ENCODE measurements around the gene NRXN3.

Gene NRXN3

DNA sequence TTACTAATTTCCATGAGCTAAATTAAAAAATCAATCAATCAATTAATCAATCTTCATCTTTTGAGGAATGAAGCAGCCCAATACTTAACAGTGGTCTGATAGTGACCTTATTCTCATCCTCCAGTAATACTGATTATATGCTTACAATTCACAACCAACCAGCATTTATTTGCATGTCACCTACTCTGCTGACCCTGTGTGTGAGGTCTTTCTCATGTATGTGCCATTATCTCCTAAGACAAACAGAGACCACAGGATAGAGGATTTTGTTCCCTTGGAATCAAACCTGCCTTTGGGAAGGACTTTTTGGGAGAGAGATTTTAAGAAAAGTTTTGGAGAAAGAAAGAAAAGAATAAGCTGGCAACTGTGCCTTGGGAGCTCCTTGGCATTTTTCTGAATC, 197.2 kb downstream of the NRXN3 start:
- Histone ChIP-seq H3K36me3 (ENCODE audit: control insufficient read depth in 4 of 4, insufficient read depth in 4 of 4, low read length in 3 of 4) (no peaks in the 10 kb centered on the region), H3K27ac (ENCODE audit: insufficient read depth in 1 of 2, low read depth in 1 of 2, low read length in 2 of 2, poor library complexity in 1 of 2, severe bottlenecking in 2 of 2) (no peak overlapping the region), H3K27me3 (replicated peaks in 2 of 5; ENCODE audit: control insufficient read depth in 4 of 5, insufficient read depth in 5 of 5, low read length in 4 of 5) (peaks cover 0 to 2% (median 0%) of the 10 kb centered on the region in 5 experiments), H3K9me3 (ENCODE audit: control extremely low read depth in 1 of 5, control insufficient read depth in 4 of 5, insufficient read depth in 2 of 5, low read depth in 1 of 5, low read length in 4 of 5) (peaks cover 0 to 1% (median 0%) of the 10 kb centered on the region in 5 experiments), H3K4me1 (ENCODE audit: control extremely low read depth in 1 of 4, control insufficient read depth in 4 of 4, insufficient read depth in 4 of 4, low read length in 3 of 4) (no peaks in the 10 kb centered on the region), H3K4me3 (ENCODE audit: control insufficient read depth in 1 of 7, extremely low read depth in 1 of 7, insufficient read depth in 4 of 7, low read depth in 2 of 7, low read length in 6 of 7) (no peak overlapping the region)
- no peak for DNase-seq
- POLR2A ChIA-PET: no interaction called here
- CTCF ChIA-PET: no interaction called here

DNA sequence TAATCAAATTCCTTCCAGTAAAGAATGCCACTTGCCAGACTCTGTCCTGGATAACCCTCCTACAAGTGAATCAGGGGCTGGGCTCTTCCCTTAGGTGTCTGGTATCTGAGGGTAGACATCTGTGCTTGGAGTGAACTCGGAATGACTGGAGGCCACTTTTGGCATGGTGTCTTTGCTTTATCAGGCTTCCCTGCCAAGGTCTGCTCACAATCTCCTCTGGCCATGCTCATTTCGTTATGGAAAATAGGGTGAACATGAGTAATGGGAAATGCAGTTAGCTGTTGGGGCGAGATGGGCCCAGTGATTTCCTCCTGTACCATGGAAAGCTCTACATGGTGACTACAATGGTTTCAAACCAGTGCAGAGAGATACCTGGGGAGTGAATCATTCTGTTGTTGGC, 212.9 kb downstream of the NRXN3 start:
- ChIA-PET CTCF (no interaction called here), POLR2A (no interaction called here)
- Histone ChIP-seq H3K9me3 (ENCODE audit: control extremely low read depth in 1 of 5, control insufficient read depth in 4 of 5, insufficient read depth in 2 of 5, low read depth in 1 of 5, low read length in 4 of 5) (no peaks in the 10 kb centered on the region), H3K4me3 (ENCODE audit: control insufficient read depth in 1 of 7, extremely low read depth in 1 of 7, insufficient read depth in 4 of 7, low read depth in 2 of 7, low read length in 6 of 7) (no peak overlapping the region), H3K27me3 (replicated peaks in 2 of 5; ENCODE audit: control insufficient read depth in 4 of 5, insufficient read depth in 5 of 5, low read length in 4 of 5) (no peaks in the 10 kb centered on the region), H3K27ac (ENCODE audit: insufficient read depth in 1 of 2, low read depth in 1 of 2, low read length in 2 of 2, poor library complexity in 1 of 2, severe bottlenecking in 2 of 2) (no peak overlapping the region), H3K36me3 (ENCODE audit: control insufficient read depth in 4 of 4, insufficient read depth in 4 of 4, low read length in 3 of 4) (no peaks in the 10 kb centered on the region), H3K4me1 (ENCODE audit: control extremely low read depth in 1 of 4, control insufficient read depth in 4 of 4, insufficient read depth in 4 of 4, low read length in 3 of 4) (no peaks in the 10 kb centered on the region)
- DNase-seq: no peak
- WGBS (ENCODE audit: insufficient coverage): 81% methylated on average over 2 of the region's 3 CpGs

DNA sequence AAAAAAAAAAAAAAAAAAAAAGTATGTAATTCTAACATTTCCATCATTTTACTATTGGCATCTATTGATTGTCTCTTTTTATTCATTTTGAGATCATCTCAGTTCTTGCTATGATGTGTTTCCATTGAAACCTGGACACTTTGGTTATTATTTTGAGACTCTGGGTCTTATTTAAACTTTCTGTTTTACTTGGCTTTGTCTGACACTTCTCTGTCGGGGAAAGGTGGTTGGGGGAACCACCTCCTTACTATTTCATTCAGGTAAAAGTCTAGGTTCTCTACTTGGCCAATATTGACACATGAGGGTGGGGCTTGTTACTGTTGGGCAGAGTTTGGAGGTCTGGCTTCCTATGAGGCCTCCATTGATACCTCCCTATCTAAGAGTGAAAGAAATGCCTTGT, 228.0 kb downstream of the NRXN3 start:
- H3K27ac ChIP-seq (ENCODE audit: insufficient read depth in 1 of 2, low read depth in 1 of 2, low read length in 2 of 2, poor library complexity in 1 of 2, severe bottlenecking in 2 of 2): no peak overlapping the region
- no peak overlapping the region for H3K4me3 ChIP-seq (ENCODE audit: control insufficient read depth in 1 of 7, extremely low read depth in 1 of 7, insufficient read depth in 4 of 7, low read depth in 2 of 7, low read length in 6 of 7)
- POLR2A ChIA-PET: no interaction called here
- H3K9me3 ChIP-seq (ENCODE audit: control extremely low read depth in 1 of 5, control insufficient read depth in 4 of 5, insufficient read depth in 2 of 5, low read depth in 1 of 5, low read length in 4 of 5): no peaks in the 10 kb centered on the region
- H3K27me3 ChIP-seq (replicated peaks in 2 of 5; ENCODE audit: control insufficient read depth in 4 of 5, insufficient read depth in 5 of 5, low read length in 4 of 5): peaks cover 0 to 4% (median 2%) of the 10 kb centered on the region in 5 experiments
- 100% methylated on average over 1 of the region's 1 CpG for WGBS (ENCODE audit: insufficient coverage)
- CTCF ChIA-PET: no interaction called here
- H3K4me1 ChIP-seq (ENCODE audit: control extremely low read depth in 1 of 4, control insufficient read depth in 4 of 4, insufficient read depth in 4 of 4, low read length in 3 of 4): no peaks in the 10 kb centered on the region
- no peak for DNase-seq
- H3K36me3 ChIP-seq (ENCODE audit: control insufficient read depth in 4 of 4, insufficient read depth in 4 of 4, low read length in 3 of 4): no peaks in the 10 kb centered on the region

DNA sequence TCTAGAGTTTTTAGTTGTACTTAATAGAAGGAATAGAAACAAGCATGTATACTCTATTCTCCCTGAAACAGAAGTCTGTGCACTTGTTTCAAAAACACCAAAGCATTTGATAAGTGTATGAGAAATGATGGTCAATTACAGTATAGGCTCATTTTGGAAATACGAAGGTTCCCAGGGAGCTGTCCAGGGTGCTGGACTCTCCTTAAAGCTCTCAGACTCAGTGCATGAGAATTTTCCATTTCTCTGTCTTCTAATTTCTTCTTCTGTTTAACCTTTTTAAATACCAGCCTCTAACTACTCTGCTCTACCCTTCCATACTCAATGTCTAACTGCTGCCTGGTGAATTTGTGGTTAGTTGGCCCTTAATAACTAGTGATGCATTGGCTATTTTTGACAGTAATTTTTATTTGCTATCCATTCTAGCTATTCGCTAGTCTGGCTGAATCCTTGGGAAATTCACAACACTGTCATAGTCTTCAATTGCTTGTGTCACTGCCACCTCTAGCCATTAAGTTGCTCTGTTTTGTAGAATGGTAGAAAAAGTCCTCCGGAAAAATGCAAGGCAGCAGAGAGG, 229.2 kb downstream of the NRXN3 start:
- Histone ChIP-seq H3K27ac (ENCODE audit: insufficient read depth in 1 of 2, low read depth in 1 of 2, low read length in 2 of 2, poor library complexity in 1 of 2, severe bottlenecking in 2 of 2) (no peak overlapping the region), H3K4me3 (ENCODE audit: control insufficient read depth in 1 of 7, extremely low read depth in 1 of 7, insufficient read depth in 4 of 7, low read depth in 2 of 7, low read length in 6 of 7) (no peak overlapping the region), H3K27me3 (replicated peaks in 2 of 5; ENCODE audit: control insufficient read depth in 4 of 5, insufficient read depth in 5 of 5, low read length in 4 of 5) (peaks cover 0 to 15% (median 5%) of the 10 kb centered on the region in 5 experiments), H3K4me1 (ENCODE audit: control extremely low read depth in 1 of 4, control insufficient read depth in 4 of 4, insufficient read depth in 4 of 4, low read length in 3 of 4) (no peaks in the 10 kb centered on the region), H3K9me3 (ENCODE audit: control extremely low read depth in 1 of 5, control insufficient read depth in 4 of 5, insufficient read depth in 2 of 5, low read depth in 1 of 5, low read length in 4 of 5) (no peaks in the 10 kb centered on the region), H3K36me3 (ENCODE audit: control insufficient read depth in 4 of 4, insufficient read depth in 4 of 4, low read length in 3 of 4) (no peaks in the 10 kb centered on the region)
- no CpG with 5 or more reads among the region's 3 CpGs for WGBS (ENCODE audit: insufficient coverage)
- CTCF ChIA-PET: no interaction called here
- POLR2A ChIA-PET: no interaction called here
- DNase-seq: peak; percentile 12 to 45 (median 30)

DNA sequence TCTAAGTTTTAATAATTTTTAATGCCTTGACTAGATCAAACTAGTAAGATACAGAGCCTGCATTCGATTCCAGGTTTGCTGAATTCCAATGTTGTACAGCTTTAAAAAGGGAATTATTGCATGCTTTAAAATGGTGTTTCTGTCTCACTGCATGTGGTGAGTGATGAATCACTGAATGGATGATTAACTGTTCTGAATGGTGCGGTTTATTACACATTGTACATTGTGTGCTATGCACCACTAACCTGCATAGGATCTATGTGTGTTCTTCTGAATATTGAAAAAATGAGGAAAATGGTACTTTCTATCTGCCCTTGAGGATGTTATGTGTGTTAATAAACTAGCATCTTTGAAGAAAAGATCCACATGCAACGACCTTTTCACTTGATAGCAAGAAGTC, 231.7 kb downstream of the NRXN3 start:
- peaks cover 0 to 15% (median 5%) of the 10 kb centered on the region in 5 experiments for H3K27me3 ChIP-seq (replicated peaks in 2 of 5; ENCODE audit: control insufficient read depth in 4 of 5, insufficient read depth in 5 of 5, low read length in 4 of 5)
- ChIA-PET POLR2A (no interaction called here), CTCF (no interaction called here)
- H3K36me3 ChIP-seq (ENCODE audit: control insufficient read depth in 4 of 4, insufficient read depth in 4 of 4, low read length in 3 of 4): no peaks in the 10 kb centered on the region
- DNase-seq: no peak
- WGBS (ENCODE audit: insufficient coverage): 100% methylated on average over 1 of the region's 3 CpGs
- no peaks in the 10 kb centered on the region for H3K9me3 ChIP-seq (ENCODE audit: control extremely low read depth in 1 of 5, control insufficient read depth in 4 of 5, insufficient read depth in 2 of 5, low read depth in 1 of 5, low read length in 4 of 5)
- H3K4me1 ChIP-seq (ENCODE audit: control extremely low read depth in 1 of 4, control insufficient read depth in 4 of 4, insufficient read depth in 4 of 4, low read length in 3 of 4): no peaks in the 10 kb centered on the region
- no peak overlapping the region for H3K27ac ChIP-seq (ENCODE audit: insufficient read depth in 1 of 2, low read depth in 1 of 2, low read length in 2 of 2, poor library complexity in 1 of 2, severe bottlenecking in 2 of 2)
- H3K4me3 ChIP-seq (ENCODE audit: control insufficient read depth in 1 of 7, extremely low read depth in 1 of 7, insufficient read depth in 4 of 7, low read depth in 2 of 7, low read length in 6 of 7): no peak overlapping the region

DNA sequence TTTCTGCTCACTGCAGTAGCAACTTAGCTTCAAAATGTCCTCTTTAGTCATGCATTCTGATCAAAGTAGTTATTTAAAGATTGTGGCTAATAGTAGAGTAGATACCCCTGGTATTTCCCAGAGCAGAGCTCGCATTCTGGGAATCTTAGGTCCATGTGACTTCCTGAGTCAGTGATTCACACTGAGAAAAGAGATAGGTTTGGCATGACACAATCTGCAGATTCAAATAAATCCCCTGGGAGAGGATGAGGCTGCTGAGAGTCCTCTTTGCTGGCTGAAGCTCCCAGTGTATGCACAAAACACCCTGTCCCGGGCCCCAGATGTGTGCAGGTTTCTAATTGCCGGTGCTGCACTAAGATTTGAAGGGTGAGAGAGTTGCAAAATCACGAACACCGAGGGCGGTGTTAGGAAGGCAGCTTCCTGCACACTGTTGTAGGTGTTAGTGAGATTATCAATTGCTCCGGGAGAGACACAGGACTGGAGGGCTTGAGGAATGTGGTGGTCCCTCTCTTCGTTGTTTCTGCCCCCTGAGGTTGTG, 233.2 kb downstream of the NRXN3 start:
- H3K9me3 ChIP-seq (ENCODE audit: control extremely low read depth in 1 of 5, control insufficient read depth in 4 of 5, insufficient read depth in 2 of 5, low read depth in 1 of 5, low read length in 4 of 5): no peaks in the 10 kb centered on the region
- no peak overlapping the region for H3K4me3 ChIP-seq (ENCODE audit: control insufficient read depth in 1 of 7, extremely low read depth in 1 of 7, insufficient read depth in 4 of 7, low read depth in 2 of 7, low read length in 6 of 7)
- DNase-seq: no peak
- POLR2A ChIA-PET: no interaction called here
- H3K36me3 ChIP-seq (ENCODE audit: control insufficient read depth in 4 of 4, insufficient read depth in 4 of 4, low read length in 3 of 4): no peaks in the 10 kb centered on the region
- no peaks in the 10 kb centered on the region for H3K4me1 ChIP-seq (ENCODE audit: control extremely low read depth in 1 of 4, control insufficient read depth in 4 of 4, insufficient read depth in 4 of 4, low read length in 3 of 4)
- CTCF ChIA-PET: no interaction called here
- peaks cover 0 to 15% (median 6%) of the 10 kb centered on the region in 5 experiments for H3K27me3 ChIP-seq (replicated peaks in 2 of 5; ENCODE audit: control insufficient read depth in 4 of 5, insufficient read depth in 5 of 5, low read length in 4 of 5)
- WGBS (ENCODE audit: insufficient coverage): 30% methylated on average over 8 of the region's 8 CpGs
- H3K27ac ChIP-seq (ENCODE audit: insufficient read depth in 1 of 2, low read depth in 1 of 2, low read length in 2 of 2, poor library complexity in 1 of 2, severe bottlenecking in 2 of 2): no peak overlapping the region

DNA sequence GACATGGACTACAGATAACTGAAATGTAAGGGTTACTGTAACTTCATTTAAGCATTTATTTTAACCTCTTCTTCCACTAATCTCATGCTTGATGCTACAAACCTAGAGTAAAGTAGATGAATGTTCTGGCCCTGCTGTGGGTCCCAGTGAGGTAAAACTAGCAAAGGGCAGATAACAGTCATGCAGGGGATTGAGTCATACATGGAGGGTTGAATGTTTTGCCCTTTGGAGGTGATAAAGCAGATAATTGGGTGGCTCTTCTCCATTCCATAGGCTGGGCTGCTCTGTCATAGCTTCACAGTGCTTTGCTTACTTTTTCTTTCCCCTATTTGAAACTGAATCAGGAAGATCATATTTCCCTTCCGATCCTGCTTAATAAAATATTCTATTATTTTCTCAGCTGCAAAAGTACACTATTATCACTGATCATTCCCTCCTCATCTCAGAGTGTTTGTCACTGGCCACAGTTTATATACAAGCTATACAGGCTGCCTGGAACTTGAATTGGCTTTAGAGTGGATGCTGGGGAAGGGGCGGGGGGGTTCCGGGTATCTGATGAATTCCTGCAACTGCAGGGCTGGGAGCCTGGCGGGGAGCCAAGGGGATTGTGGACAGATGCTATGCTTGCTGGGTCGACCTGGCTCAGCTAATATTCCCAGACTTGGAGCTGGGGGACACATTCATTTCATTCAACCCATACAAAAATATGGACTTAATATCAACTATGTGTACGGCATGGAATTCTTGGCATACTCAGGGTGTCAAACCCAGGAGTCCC, 235.1 kb downstream of the NRXN3 start:
- no peaks in the 10 kb centered on the region for H3K36me3 ChIP-seq (ENCODE audit: control insufficient read depth in 4 of 4, insufficient read depth in 4 of 4, low read length in 3 of 4)
- CTCF ChIA-PET: no interaction called here

More for the DNA sequence above, 235.1 kb downstream of the NRXN3 start:
- peaks cover 0 to 15% (median 6%) of the 10 kb centered on the region in 5 experiments for H3K27me3 ChIP-seq (replicated peaks in 2 of 5; ENCODE audit: control insufficient read depth in 4 of 5, insufficient read depth in 5 of 5, low read length in 4 of 5)
- no peaks in the 10 kb centered on the region for H3K4me1 ChIP-seq (ENCODE audit: control extremely low read depth in 1 of 4, control insufficient read depth in 4 of 4, insufficient read depth in 4 of 4, low read length in 3 of 4)
- 89% methylated on average over 1 of the region's 6 CpGs for WGBS (ENCODE audit: insufficient coverage)
- POLR2A ChIA-PET: no interaction called here
- H3K4me3 ChIP-seq (ENCODE audit: control insufficient read depth in 1 of 7, extremely low read depth in 1 of 7, insufficient read depth in 4 of 7, low read depth in 2 of 7, low read length in 6 of 7): no peak overlapping the region
- DNase-seq: no peak
- H3K27ac ChIP-seq (ENCODE audit: insufficient read depth in 1 of 2, low read depth in 1 of 2, low read length in 2 of 2, poor library complexity in 1 of 2, severe bottlenecking in 2 of 2): no peak overlapping the region
- no peaks in the 10 kb centered on the region for H3K9me3 ChIP-seq (ENCODE audit: control extremely low read depth in 1 of 5, control insufficient read depth in 4 of 5, insufficient read depth in 2 of 5, low read depth in 1 of 5, low read length in 4 of 5)

Data from common myeloid progenitor, CD34-positive (primary cell).